ENCODE data around the gene KCNG2. TPM values are rescaled to one million over a fixed set of nuclear protein-coding genes. Genes with fewer than 3 reads are reported as not detected.

KCNG2 gene
- total RNA-seq, 3 donors from 2014 or later (not counting 1 experiment from before 2014, with no cell fraction given): not detected

GRCh38 chr18:79771446-79772107 is 26.2 kb upstream of the KCNG2 start:
- WGBS (ENCODE audit: insufficient coverage): 86% methylated on average over 35 of the region's 35 CpGs

DNA sequence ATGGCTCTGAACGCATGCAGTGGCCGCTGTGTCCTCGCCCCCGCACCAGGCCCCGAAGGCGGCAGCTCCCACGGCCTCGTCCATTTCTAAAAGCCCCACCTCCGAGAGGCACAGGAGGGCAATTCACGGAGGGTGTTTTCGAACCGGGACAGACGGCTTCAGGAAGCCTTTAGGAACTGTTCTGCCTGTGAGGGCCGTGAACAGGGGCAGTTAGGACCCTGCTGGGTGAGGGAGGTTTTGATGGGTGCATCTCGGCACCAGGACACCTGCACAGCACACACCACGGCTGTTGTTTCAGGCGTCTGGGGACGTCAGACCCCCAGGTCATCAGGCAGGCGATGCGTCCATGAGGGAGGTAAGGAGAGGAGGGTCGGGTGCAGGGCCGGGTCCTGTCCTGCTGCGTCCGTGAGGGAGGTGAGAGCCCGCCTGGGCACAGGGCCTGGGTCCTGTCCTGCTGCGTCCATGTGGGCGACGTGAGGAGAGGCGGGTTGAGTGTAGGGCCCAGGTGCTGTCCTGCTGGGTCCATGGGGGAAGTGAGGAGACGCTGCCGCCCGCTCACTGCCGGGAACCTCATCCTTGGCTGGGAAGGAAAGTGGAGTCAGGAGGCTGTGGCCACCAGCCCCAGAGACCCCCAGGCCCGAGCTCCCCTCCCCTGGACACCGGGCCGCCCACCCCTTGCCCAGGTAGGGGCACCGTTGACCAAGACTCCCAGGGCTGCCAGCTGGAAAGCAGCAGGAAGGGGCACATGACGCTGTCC is 25.5 kb upstream of the KCNG2 start:
- no peaks in the 10 kb centered on the region for H3K4me1 ChIP-seq (ENCODE audit: control insufficient read depth, insufficient read depth, low read length)
- H3K9me3 Mint-ChIP-seq: peaks cover 0 to 3% of the 10 kb centered on the region in 2 donors
- no peak overlapping the region for H3K4me3 ChIP-seq (ENCODE audit: low read length)
- no peak overlapping the region for H3K27ac ChIP-seq (ENCODE audit: low read length)
- H3K4me1 Mint-ChIP-seq: no peaks in the 10 kb centered on the region
- no peaks in the 10 kb centered on the region for H3K27me3 ChIP-seq (ENCODE audit: control insufficient read depth, insufficient read depth, low read length)
- H3K36me3 Mint-ChIP-seq: no peaks in the 10 kb centered on the region
- 87% methylated on average over 38 of the region's 38 CpGs for WGBS (ENCODE audit: insufficient coverage)
- DNase-seq (no peak), ATAC-seq (no peak)
- no peak for TF ChIP-seq CTCF (IDR thresholded peaks at IDR 0.05)
- H3K36me3 ChIP-seq (ENCODE audit: control insufficient read depth, insufficient read depth, low read length): no peaks in the 10 kb centered on the region
- no peaks in the 10 kb centered on the region for H3K9me3 ChIP-seq (ENCODE audit: control insufficient read depth, insufficient read depth, low read length)
- no peak overlapping the region for H3K27ac Mint-ChIP-seq
- intact Hi-C loops (cut with micrococcal nuclease): no loop called here
- H3K27me3 Mint-ChIP-seq (ENCODE audit: low read depth in 2 of 2): peaks cover 0 to 5% of the 10 kb centered on the region in 2 donors
- H3K4me3 Mint-ChIP-seq: no peak overlapping the region

More at GRCh38 chr18:79771446-79772107, 26.2 kb upstream of the KCNG2 start:
- Histone ChIP-seq H3K4me1 (ENCODE audit: control insufficient read depth, insufficient read depth, low read length) (no peaks in the 10 kb centered on the region), H3K9me3 (ENCODE audit: control insufficient read depth, insufficient read depth, low read length) (no peaks in the 10 kb centered on the region), H3K36me3 (ENCODE audit: control insufficient read depth, insufficient read depth, low read length) (no peaks in the 10 kb centered on the region), H3K27ac (ENCODE audit: low read length) (no peak overlapping the region), H3K27me3 (ENCODE audit: control insufficient read depth, insufficient read depth, low read length) (no peaks in the 10 kb centered on the region), H3K4me3 (ENCODE audit: low read length) (no peak overlapping the region)
- DNase-seq (no peak), ATAC-seq (no peak)
- Mint-ChIP-seq H3K4me1 (no peaks in the 10 kb centered on the region), H3K27ac (no peak overlapping the region), H3K27me3 (ENCODE audit: low read depth in 2 of 2) (peaks cover 0 to 3% of the 10 kb centered on the region in 2 donors), H3K36me3 (no peaks in the 10 kb centered on the region), H3K9me3 (peaks cover 0 to 3% of the 10 kb centered on the region in 2 donors), H3K4me3 (no peak overlapping the region)
- TF ChIP-seq CTCF (IDR thresholded peaks at IDR 0.05): no peak
- intact Hi-C loops (cut with micrococcal nuclease): no loop called here

DNA sequence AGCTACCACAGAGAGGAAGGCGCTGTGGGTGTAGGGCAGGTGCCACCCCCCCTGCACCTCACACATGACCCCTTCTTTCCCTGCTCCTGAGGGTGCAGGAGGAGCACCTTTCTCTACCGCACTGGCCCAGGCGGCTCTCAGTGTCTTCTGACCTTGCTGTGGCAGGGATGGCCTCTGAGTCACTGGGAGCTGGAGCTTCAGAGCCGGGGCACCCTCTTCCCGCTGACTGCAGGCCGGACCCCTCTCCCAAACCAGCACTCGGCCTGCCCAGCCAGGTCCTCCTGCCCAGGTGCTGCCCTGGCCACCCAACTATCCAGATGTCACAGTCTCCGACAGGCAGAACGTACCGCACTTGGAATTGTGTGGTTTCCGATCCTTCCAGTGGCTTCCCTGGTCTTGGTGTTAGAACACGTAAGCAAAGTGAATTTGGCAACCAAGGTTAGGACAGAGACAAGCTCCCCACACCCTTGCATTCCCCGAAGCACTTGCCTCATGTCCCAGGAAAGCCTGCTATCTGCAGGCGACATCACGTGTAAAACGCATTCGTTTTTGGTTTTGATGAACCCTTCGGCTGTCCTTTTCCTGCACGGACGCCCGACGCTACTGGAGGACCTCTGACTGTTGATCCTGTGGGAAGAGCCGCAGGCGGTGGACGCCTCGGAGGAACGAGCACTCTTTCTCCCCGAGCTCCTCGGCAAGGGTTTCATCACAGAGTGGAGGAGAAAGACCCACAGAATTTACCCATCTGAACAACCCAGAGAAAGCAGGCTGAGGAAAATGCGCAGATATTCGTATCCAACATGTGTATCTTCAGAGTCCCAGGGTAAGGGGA is 24.7 kb upstream of the KCNG2 start:
- H3K9me3 Mint-ChIP-seq: no peaks in the 10 kb centered on the region
- intact Hi-C loops (cut with micrococcal nuclease): no loop called here
- H3K4me1 ChIP-seq (ENCODE audit: control insufficient read depth, insufficient read depth, low read length): no peaks in the 10 kb centered on the region
- no peak overlapping the region for H3K4me3 Mint-ChIP-seq
- TF ChIP-seq CTCF (IDR thresholded peaks at IDR 0.05): no peak
- peaks cover 0 to 7% of the 10 kb centered on the region in 2 donors for H3K27me3 Mint-ChIP-seq (ENCODE audit: low read depth in 2 of 2)
- no peaks in the 10 kb centered on the region for H3K36me3 ChIP-seq (ENCODE audit: control insufficient read depth, insufficient read depth, low read length)
- no peak overlapping the region for H3K27ac Mint-ChIP-seq
- DNase-seq (no peak), ATAC-seq (no peak)
- H3K4me3 ChIP-seq (ENCODE audit: low read length): no peak overlapping the region
- H3K36me3 Mint-ChIP-seq: no peaks in the 10 kb centered on the region
- H3K27me3 ChIP-seq (ENCODE audit: control insufficient read depth, insufficient read depth, low read length): no peaks in the 10 kb centered on the region
- H3K9me3 ChIP-seq (ENCODE audit: control insufficient read depth, insufficient read depth, low read length): no peaks in the 10 kb centered on the region
- 86% methylated on average over 31 of the region's 31 CpGs for WGBS (ENCODE audit: insufficient coverage)
- H3K27ac ChIP-seq (ENCODE audit: low read length): no peak overlapping the region
- H3K4me1 Mint-ChIP-seq: no peaks in the 10 kb centered on the region

Measured in natural killer cell (primary cell).